Vagina (tissue), 2 donors: ENCODE results near the gene SALL2.

ENCODE experiments used
- CTCF ChIP-seq, 3 experiments: fragments of 450-650 bp in 2 of 3; fragments of 200-600 bp in 1 of 3; sonication (generic) in 1 of 3; IDR thresholded peaks; one replicate each; pipeline ENCODE4 v1.5.1; 2017 to 2019; ENCODE audit warnings: antibody characterized with exemption in 3 of 3, mild to moderate bottlenecking in 2 of 3, moderate library complexity in 2 of 3
- POLR2A ChIP-seq, 2 donors: fragments of 450-650 bp; IDR thresholded peaks; one replicate each; pipeline ENCODE4 v1.6.1; 2017; ENCODE audit warnings: antibody characterized with exemption in 2 of 2, mild to moderate bottlenecking in 2 of 2, moderate library complexity in 2 of 2
- POLR2AphosphoS5 ChIP-seq, 2 donors: sonication (generic); formaldehyde crosslinking; IDR thresholded peaks; one replicate each; pipeline ENCODE4 v1.9.0; 2017; ENCODE audit warnings: antibody characterized with exemption in 2 of 2, mild to moderate bottlenecking in 2 of 2, low read depth in 1 of 2; ENCODE audit not compliant: insufficient read depth in 1 of 2

DNA sequence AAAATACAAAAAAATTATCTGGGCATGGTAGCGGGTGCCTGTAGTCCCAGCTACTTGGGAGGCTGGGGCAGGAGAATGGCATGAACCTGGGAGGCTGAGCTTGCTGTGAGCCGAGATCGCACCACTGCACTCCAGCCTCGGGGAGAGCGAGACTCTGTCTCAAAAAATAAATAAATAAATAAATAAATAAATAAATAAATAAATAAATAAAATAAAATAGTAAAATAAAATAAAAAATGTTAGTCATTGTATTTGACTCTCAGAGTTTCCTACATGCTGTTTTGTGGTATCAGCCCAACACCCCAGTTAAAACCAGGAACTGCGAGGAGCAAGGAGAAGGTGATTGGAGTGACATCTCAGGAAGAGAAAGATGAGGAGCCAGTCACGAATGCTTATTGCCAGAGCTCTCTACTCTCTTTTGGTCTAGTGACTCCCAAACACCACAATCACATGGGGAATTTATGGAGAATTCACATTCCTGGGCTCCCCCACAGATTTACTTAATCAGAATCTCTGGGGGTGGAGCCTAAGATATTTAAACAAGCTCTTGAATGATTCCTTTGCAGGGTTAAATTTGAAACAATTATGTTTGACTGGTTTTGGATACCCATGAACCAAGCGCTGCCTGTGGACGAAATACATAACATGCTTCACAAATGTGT is 15.4 kb upstream of the SALL2 start:
- TF ChIP-seq POLR2A (IDR thresholded peaks at IDR 0.05): no peak
- TF ChIP-seq CTCF (IDR thresholded peaks at IDR 0.05): no peak
- no peak for TF ChIP-seq POLR2AphosphoS5 (IDR thresholded peaks at IDR 0.05; ENCODE audit: insufficient read depth in 1 of 2, low read depth in 1 of 2)
